Measurements from ENCODE around the gene PRPF6. TPM values are rescaled to one million over a fixed set of nuclear protein-coding genes. Genes with fewer than 3 reads are reported as not detected.
"Not testable (repeated sequence)": the region's sequence is repeated elsewhere in the genome, so short reads cannot be mapped to it uniquely, and the experiment has no call there.

The PRPF6 gene
- total RNA-seq, 2 experiments from 2014 or later = 45.1 to 73.7 TPM

DNA sequence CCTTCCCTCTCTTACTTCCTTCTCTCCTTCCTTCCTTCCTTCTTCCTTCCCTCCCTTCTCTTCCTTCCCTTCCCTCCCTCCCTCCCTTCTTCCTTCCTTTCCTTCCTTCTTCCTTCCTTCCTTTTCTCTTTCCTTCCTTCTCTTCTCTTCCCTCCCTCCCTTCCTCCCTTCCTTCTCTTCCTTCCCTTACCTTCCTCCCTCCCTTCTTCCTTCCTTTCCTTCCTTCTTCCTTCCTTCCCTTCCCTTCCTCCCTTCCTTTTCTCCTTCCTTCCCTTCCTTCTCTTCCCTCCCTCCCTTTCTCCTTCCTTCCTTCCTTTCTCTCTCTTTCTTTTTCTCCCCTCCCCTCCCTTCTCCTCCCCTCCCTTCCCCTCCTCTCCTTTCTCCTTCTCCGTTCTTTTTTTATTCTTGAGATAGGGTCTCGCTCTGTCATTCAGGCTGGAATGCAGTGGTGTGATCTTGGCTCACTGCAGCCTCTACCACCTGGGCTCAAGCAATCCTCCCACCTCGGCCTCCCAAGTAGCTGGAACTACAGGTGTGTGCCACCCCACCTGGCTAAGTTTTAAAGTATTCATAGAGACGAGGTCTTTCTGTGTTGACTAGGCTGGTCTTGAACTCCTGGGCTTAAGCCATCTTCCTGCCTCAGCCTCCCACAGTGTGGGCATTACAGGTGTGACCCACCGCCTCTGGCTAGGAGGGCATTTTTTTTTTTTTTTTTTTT is 10.1 kb upstream of the PRPF6 start:
- H2AFZ ChIP-seq (ENCODE audit: low read length) = no peak overlapping the region
- H3K9me3 ChIP-seq (ENCODE audit: low read length) = no peaks in the 10 kb centered on the region
- no peaks in the 10 kb centered on the region for H3K9me2 ChIP-seq (ENCODE audit: insufficient read depth, low read length)
- no peak overlapping the region for H3K27ac ChIP-seq (ENCODE audit: low read depth, low read length, poor library complexity, severe bottlenecking)
- intact Hi-C loops (cut with micrococcal nuclease; ENCODE audit: unreplicated experiment) = loop anchor here (5.0 to 10.0 kb wide), 2 partner anchors 104 to 346 kb away; partner anchors contain the start of genes GMEB2 and TPD52L2
- POLR2A ChIA-PET = interaction anchor here (0.7 kb wide), 1 partner anchor 516 kb away, joined by 3 read pairs; no protein-coding TSS in a partner anchor
- H3K4me1 ChIP-seq (ENCODE audit: insufficient read depth, low read length, poor library complexity, severe bottlenecking) = peaks cover 22% of the 10 kb centered on the region
- TF ChIP-seq, protein P1, sequence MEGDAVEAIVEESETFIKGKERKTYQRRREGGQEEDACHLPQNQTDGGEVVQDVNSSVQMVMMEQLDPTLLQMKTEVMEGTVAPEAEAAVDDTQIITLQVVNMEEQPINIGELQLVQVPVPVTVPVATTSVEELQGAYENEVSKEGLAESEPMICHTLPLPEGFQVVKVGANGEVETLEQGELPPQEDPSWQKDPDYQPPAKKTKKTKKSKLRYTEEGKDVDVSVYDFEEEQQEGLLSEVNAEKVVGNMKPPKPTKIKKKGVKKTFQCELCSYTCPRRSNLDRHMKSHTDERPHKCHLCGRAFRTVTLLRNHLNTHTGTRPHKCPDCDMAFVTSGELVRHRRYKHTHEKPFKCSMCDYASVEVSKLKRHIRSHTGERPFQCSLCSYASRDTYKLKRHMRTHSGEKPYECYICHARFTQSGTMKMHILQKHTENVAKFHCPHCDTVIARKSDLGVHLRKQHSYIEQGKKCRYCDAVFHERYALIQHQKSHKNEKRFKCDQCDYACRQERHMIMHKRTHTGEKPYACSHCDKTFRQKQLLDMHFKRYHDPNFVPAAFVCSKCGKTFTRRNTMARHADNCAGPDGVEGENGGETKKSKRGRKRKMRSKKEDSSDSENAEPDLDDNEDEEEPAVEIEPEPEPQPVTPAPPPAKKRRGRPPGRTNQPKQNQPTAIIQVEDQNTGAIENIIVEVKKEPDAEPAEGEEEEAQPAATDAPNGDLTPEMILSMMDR (conservative IDR thresholded peaks at IDR 0.05; ENCODE audit: low read length) = no peak
- no peak for TF ChIP-seq EZH2phosphoT487 (IDR thresholded peaks at IDR 0.05; ENCODE audit: borderline replicate concordance, low read depth, low read length)
- H4K20me1 ChIP-seq (ENCODE audit: insufficient read depth, low read length) = no peaks in the 10 kb centered on the region
- no TSS peak for BruUV-seq (replicated peaks)
- CTCF ChIA-PET (ENCODE audit: unreplicated experiment) = no interaction called here
- no peak for DNase-seq (ENCODE audit: low spot score)
- H3K4me2 ChIP-seq (ENCODE audit: low read length) = no peak overlapping the region
- no peaks in the 10 kb centered on the region for H3K79me2 ChIP-seq (ENCODE audit: insufficient read depth, low read depth, low read length)
- peaks cover 5% of the 10 kb centered on the region; the same call in 1 of the 2 replicates for H3K36me3 ChIP-seq (ENCODE audit: insufficient read depth, low read length)
- no peak overlapping the region for H3K4me3 ChIP-seq (ENCODE audit: low read depth, low read length, poor library complexity, severe bottlenecking)

DNA sequence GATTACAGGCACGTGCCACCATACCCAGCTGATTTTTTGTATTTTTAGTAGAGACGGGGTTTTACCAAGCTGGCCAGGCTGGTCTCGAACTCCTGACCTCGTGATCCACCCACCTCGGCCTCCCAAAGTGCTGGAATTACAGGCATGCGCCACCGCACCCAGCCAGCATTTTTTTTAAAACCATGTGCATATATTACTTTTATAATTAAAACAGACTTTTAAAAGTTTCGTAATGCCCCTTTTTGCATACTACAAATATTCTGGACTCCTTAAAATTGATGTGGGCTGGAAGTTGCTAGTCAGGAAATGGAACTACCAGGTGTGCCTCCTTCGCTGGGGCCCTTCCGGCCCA is 9.0 kb upstream of the PRPF6 start:
- BruUV-seq (replicated peaks); H3K4me3 ChIP-seq (ENCODE audit: low read depth, low read length, poor library complexity, severe bottlenecking); DNase-seq (ENCODE audit: low spot score); H3K9me2 ChIP-seq (ENCODE audit: insufficient read depth, low read length); H3K4me2 ChIP-seq (ENCODE audit: low read length); H4K20me1 ChIP-seq (ENCODE audit: insufficient read depth, low read length); H3K36me3 ChIP-seq (ENCODE audit: insufficient read depth, low read length); H3K9me3 ChIP-seq (ENCODE audit: low read length); H2AFZ ChIP-seq (ENCODE audit: low read length); CTCF ChIA-PET (ENCODE audit: unreplicated experiment); H3K27ac ChIP-seq (ENCODE audit: low read depth, low read length, poor library complexity, severe bottlenecking); H3K79me2 ChIP-seq (ENCODE audit: insufficient read depth, low read depth, low read length): not testable (repeated sequence)
- intact Hi-C loops (cut with micrococcal nuclease; ENCODE audit: unreplicated experiment) = loop anchor here (2.0 to 10.0 kb wide), 3 partner anchors 105 to 433 kb away; partner anchors contain the start of genes GMEB2 and TPD52L2
- POLR2A ChIA-PET = interaction anchor here (0.7 kb wide), 1 partner anchor 517 kb away, joined by 3 read pairs; no protein-coding TSS in a partner anchor
- H3K4me1 ChIP-seq (ENCODE audit: insufficient read depth, low read length, poor library complexity, severe bottlenecking) = peaks cover 22% of the 10 kb centered on the region

DNA sequence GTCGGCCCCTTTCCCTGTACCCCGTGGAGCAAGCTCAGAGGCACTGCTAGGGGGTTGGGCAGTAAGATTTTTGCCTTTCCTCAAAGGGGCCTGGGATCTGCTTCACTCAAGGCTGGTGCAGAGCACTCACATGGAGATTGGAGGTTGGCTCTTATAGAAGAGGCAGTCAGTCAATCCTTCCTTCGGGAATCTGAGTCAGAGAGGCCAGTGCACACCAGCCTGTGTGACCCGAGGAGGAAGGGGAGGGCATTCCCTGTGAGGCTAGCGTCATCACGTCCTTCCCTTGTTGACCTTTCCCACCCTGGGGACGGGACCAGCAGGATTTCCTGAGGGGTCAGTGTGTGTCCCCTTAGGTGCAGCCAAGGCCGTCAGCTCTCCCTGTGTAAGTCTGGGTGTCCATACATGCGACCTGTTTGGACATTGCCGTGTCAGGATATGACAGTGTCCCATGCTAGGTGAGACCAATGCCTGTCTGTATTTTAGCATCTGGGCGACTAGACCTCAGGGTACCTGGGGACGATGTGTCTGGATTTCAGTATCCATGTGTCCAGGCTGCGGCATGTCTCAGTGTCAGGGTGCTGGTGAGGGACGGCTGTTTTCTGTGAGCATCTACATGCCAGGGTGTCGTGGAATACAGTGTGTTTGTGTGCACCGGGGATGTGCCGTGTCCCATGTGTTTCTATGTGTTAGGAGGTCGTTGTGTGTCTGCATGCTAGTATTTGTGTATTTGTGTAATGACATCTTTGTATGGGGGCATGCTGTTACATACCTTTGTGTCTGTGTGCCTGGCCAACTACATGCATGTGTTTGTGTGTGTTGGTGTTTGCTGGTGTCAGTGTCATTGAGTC is 8.4 kb upstream of the PRPF6 start:
- no peak overlapping the region for H2AFZ ChIP-seq (ENCODE audit: low read length)
- H3K27ac ChIP-seq (ENCODE audit: low read depth, low read length, poor library complexity, severe bottlenecking) = no peak overlapping the region
- ChIA-PET POLR2A (no interaction called here), CTCF (ENCODE audit: unreplicated experiment) (no interaction called here)
- H3K4me2 ChIP-seq (ENCODE audit: low read length) = no peak overlapping the region
- no TSS peak for BruUV-seq (replicated peaks)
- intact Hi-C loops (cut with micrococcal nuclease; ENCODE audit: unreplicated experiment) = loop anchor here (2.0 to 10.0 kb wide), 3 partner anchors 105 to 434 kb away; partner anchors contain the start of genes GMEB2 and TPD52L2
- H3K4me1 ChIP-seq (ENCODE audit: insufficient read depth, low read length, poor library complexity, severe bottlenecking) = peaks cover 25% of the 10 kb centered on the region
- DNase-seq (ENCODE audit: low spot score) = no peak
- no peak for TF ChIP-seq EZH2phosphoT487 (IDR thresholded peaks at IDR 0.05; ENCODE audit: borderline replicate concordance, low read depth, low read length)
- TF ChIP-seq, protein P1 (conservative IDR thresholded peaks at IDR 0.05; ENCODE audit: low read length) = no peak
- H3K9me2 ChIP-seq (ENCODE audit: insufficient read depth, low read length) = no peaks in the 10 kb centered on the region
- no peaks in the 10 kb centered on the region for H4K20me1 ChIP-seq (ENCODE audit: insufficient read depth, low read length)
- no peaks in the 10 kb centered on the region for H3K9me3 ChIP-seq (ENCODE audit: low read length)
- H3K36me3 ChIP-seq (ENCODE audit: insufficient read depth, low read length) = peaks cover 5% of the 10 kb centered on the region; the same call in 1 of the 2 replicates
- no peaks in the 10 kb centered on the region for H3K79me2 ChIP-seq (ENCODE audit: insufficient read depth, low read depth, low read length)
- H3K4me3 ChIP-seq (ENCODE audit: low read depth, low read length, poor library complexity, severe bottlenecking) = no peak overlapping the region
